A673 (cell line): ENCODE data around the gene TMPRSS6. TPM values are rescaled to one million over a fixed set of nuclear protein-coding genes. Genes with fewer than 3 reads are reported as not detected.

ENCODE experiments used
- BruUV-seq: library from RNA; stranded (reverse); fragments of 400-500 nt; replicated peaks from 2 replicates; lab custom pipeline; 2021; lab: Mats Ljungman, UMichigan
- CTCF ChIA-PET: fragments of 300-600 bp; sonication (Branson Sonifier 250); formaldehyde crosslinking; loops from one replicate; lab custom pipeline; 2022; ENCODE audit warnings: antibody characterized with exemption; lab: Charles Lee
- POLR2A ChIA-PET: fragments of 300-600 bp; sonication (Branson Sonifier 250); formaldehyde crosslinking; loops from one replicate; lab custom pipeline; 2022; ENCODE audit warnings: antibody characterized with exemption; ENCODE audit not compliant: low non-redundant PET; lab: Charles Lee
- DNase-seq: peaks from one replicate; pipeline ENCODE4 v3.0.0-alpha.2; 2015; ENCODE audit warnings: low spot score
- H3K27ac ChIP-seq: fragments of 200-600 bp; sonication (generic); 2 replicates; pipeline ENCODE4 v1.5.1; 2016; ENCODE audit warnings: mixed run types, low read depth, mild to moderate bottlenecking, mixed read lengths, antibody characterized with exemption, low read length; ENCODE audit not compliant: poor library complexity, severe bottlenecking
- H3K27me3 ChIP-seq: fragments of 200-600 bp; sonication (generic); replicated peaks from 2 replicates; pipeline ENCODE4 v1.6.1; 2017; ENCODE audit warnings: mixed run types, low read depth, mild to moderate bottlenecking, mixed read lengths, antibody characterized with exemption, low read length; ENCODE audit not compliant: insufficient read depth, poor library complexity
- H3K36me3 ChIP-seq: fragments of 200-600 bp; sonication (generic); 2 replicates; pipeline ENCODE4 v1.6.1; 2016; ENCODE audit warnings: mixed run types, mild to moderate bottlenecking, mixed read lengths, antibody characterized with exemption, low read length; ENCODE audit not compliant: insufficient read depth, poor library complexity, severe bottlenecking
- H3K4me1 ChIP-seq: fragments of 200-600 bp; sonication (generic); 2 replicates; pipeline ENCODE4 v1.6.1; 2017; ENCODE audit warnings: mixed run types, mild to moderate bottlenecking, mixed read lengths, antibody characterized with exemption, low read length; ENCODE audit not compliant: insufficient read depth, poor library complexity, severe bottlenecking
- H3K4me3 ChIP-seq: fragments of 200-600 bp; sonication (generic); 2 replicates; pipeline ENCODE4 v1.5.1; 2016; ENCODE audit warnings: low read depth, mixed run types, mild to moderate bottlenecking, mixed read lengths, low read length; ENCODE audit not compliant: poor library complexity, severe bottlenecking
- H3K9me3 ChIP-seq: fragments of 200-600 bp; sonication (generic); 2 replicates; pipeline ENCODE4 v1.6.1; 2016; ENCODE audit warnings: mixed run types, low read depth, mild to moderate bottlenecking, mixed read lengths, antibody characterized with exemption, low read length; ENCODE audit not compliant: poor library complexity, severe bottlenecking
- CTCF ChIP-seq: fragments of 300-800, 200-600 bp; sonication (generic); conservative IDR thresholded peaks from 2 replicates; pipeline ENCODE4 v1.5.1; 2017; ENCODE audit warnings: low read depth, mild to moderate bottlenecking, antibody characterized with exemption, low read length, moderate library complexity, mixed read lengths
- EZH2 ChIP-seq: fragments of 200-600 bp; sonication (generic); IDR thresholded peaks from 2 replicates; pipeline ENCODE4 v1.6.1; 2017; ENCODE audit warnings: borderline replicate concordance, low read depth, mild to moderate bottlenecking, mixed read lengths, antibody characterized with exemption, low read length; ENCODE audit not compliant: poor library complexity, severe bottlenecking
- intact Hi-C: fragments of 100-400 bp; cut with micrococcal nuclease; formaldehyde crosslinking; loops from one replicate; pipeline ENCODE4 v1.10.0; 2022; ENCODE audit not compliant: unreplicated experiment
- total RNA-seq: library from RNA; stranded (reverse); gene quantifications from 2 replicates; pipeline ENCODE4 v1.2.3, GENCODE V29; 2021

TMPRSS6 gene
- total RNA-seq, 1 experiment from 2014 or later: not detected

DNA sequence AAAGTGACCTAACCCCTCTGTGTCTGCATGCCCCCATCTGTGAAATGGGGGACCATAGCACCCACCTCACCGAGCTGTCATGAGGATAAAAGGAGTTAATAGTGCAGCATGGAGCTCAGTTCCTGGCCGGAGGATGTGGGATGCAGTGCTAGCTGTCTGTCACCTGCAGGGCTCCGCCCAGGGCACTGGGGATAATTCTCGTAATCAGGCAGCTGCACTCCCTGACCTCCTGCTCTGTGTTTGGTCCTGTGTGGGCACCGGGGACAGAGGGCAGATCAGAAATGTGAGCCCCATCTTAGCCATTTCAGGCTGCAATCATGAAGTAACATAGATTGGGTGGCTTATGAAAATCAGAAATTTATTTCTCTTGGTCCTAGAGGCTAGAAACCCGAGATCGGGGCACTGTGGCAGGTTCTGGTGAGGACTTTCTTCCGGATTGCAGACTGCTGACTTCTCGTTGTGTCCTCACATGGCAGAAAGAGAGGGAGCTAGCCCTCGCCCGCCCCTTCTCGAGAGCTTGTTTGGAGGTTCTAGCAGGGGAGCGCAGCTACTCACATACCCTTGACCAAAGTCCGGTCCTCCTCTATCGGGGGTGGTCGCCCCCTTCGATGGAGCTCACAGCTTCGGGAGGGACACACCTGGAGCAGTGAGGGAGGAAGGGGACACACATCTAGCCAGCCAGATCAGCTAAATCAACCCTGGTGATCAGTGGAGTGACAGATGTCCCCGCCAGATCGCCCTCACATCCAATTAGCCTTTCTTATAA lies 54.7 kb downstream of the TMPRSS6 start:
- Histone ChIP-seq H3K4me3 (no peak overlapping the region), H3K36me3 (peaks cover 5% of the 10 kb centered on the region), H3K4me1 (peaks cover 4% of the 10 kb centered on the region), H3K27ac (no peak overlapping the region), H3K27me3 (no peaks in the 10 kb centered on the region), H3K9me3 (no peaks in the 10 kb centered on the region)
- ChIA-PET CTCF (interaction anchor here (0.6 kb wide), 1 partner anchor 9 kb away, joined by 3 read pairs; no protein-coding TSS in a partner anchor), POLR2A (no interaction called here)
- no TSS peak for BruUV-seq
- DNase-seq: no peak
- no peak for TF ChIP-seq EZH2
- no peak for TF ChIP-seq CTCF
- intact Hi-C loops: no loop called here

- intact Hi-C loops: no loop called here
- BruUV-seq: no TSS peak
- Histone ChIP-seq H3K9me3 (no peaks in the 10 kb centered on the region), H3K27ac (no peak overlapping the region), H3K4me3 (no peak overlapping the region), H3K27me3 (no peaks in the 10 kb centered on the region), H3K4me1 (peaks cover 4% of the 10 kb centered on the region), H3K36me3 (peaks cover 5% of the 10 kb centered on the region)
- TF ChIP-seq CTCF (no peak), EZH2 (no peak)
- ChIA-PET POLR2A (no interaction called here), CTCF (no interaction called here)
- no peak for DNase-seq
Measured at GRCh38 chr22:37054056-37054395, 55.5 kb downstream of the TMPRSS6 start.

DNA sequence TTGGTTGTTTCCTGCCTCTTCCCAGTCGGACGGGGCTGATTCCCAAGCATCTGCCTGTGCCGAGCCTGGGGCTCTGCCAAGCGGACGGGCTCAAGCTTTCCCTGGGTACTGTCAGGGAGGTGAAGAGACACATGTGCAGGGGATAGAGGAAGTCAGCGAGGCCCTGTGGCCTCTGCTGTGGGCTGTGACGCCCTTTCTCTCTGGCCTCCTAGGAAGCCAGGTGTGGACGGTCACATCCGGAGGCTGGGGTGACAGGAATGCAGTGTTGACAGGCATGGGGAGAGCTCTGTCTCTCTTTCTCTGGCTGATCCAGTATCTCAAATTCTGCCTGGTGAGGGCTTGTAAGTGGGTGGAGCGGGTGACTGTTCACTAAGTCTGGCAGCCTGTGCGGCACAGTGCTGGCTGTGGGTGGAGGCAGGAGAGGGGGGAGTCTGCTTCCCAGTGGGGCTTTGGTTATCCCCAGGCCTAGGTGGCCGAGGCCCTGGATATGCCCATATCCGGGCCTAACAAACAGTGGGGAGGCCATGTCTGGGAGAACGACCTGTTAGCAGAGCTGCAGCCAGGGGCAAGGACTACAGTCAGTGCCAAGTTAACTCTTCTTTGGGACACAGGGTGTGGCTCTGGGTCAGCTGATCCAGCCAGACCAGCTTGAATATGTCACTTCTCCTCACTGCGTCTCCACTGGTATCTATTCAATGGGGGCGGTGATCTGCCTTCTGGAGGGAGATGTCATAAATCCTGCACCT lies 56.0 kb downstream of the TMPRSS6 start:
- BruUV-seq: no TSS peak
- Histone ChIP-seq H3K4me3 (no peak overlapping the region), H3K27ac (no peak overlapping the region), H3K4me1 (peaks cover 4% of the 10 kb centered on the region), H3K36me3 (peaks cover 5% of the 10 kb centered on the region), H3K9me3 (no peaks in the 10 kb centered on the region), H3K27me3 (no peaks in the 10 kb centered on the region)
- POLR2A ChIA-PET: no interaction called here
- TF ChIP-seq EZH2 (no peak), CTCF (no peak)
- CTCF ChIA-PET: no interaction called here
- intact Hi-C loops: no loop called here
- no peak for DNase-seq
